ENCODE data around the gene NTRK2. TPM values are rescaled to one million over a fixed set of nuclear protein-coding genes. Genes with fewer than 3 reads are reported as not detected.
A peak's percentile ranks its signal among the peaks of the same experiment; 100 is the strongest.

The NTRK2 gene
- total RNA-seq, 2 donors from 2014 or later = 11.9 to 30.1 TPM

GRCh38 chr9:84781931-84782866 is 112.7 kb downstream of the NTRK2 start:
- peak; percentile 59 for DNase-seq (ENCODE audit: low spot score)
- H3K4me1 ChIP-seq = no peaks in the 10 kb centered on the region
- TF ChIP-seq, protein P1, sequence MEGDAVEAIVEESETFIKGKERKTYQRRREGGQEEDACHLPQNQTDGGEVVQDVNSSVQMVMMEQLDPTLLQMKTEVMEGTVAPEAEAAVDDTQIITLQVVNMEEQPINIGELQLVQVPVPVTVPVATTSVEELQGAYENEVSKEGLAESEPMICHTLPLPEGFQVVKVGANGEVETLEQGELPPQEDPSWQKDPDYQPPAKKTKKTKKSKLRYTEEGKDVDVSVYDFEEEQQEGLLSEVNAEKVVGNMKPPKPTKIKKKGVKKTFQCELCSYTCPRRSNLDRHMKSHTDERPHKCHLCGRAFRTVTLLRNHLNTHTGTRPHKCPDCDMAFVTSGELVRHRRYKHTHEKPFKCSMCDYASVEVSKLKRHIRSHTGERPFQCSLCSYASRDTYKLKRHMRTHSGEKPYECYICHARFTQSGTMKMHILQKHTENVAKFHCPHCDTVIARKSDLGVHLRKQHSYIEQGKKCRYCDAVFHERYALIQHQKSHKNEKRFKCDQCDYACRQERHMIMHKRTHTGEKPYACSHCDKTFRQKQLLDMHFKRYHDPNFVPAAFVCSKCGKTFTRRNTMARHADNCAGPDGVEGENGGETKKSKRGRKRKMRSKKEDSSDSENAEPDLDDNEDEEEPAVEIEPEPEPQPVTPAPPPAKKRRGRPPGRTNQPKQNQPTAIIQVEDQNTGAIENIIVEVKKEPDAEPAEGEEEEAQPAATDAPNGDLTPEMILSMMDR (IDR thresholded peaks at IDR 0.05) = no peak
- H3K36me3 ChIP-seq = no peaks in the 10 kb centered on the region
- H3K4me3 ChIP-seq = peak overlapping the region in 1 of 2 donors; percentile 19
- H3K27me3 ChIP-seq = no peaks in the 10 kb centered on the region
- peak overlapping the region in 1 of 2 donors; percentile 0 for H3K27ac ChIP-seq
- no peaks in the 10 kb centered on the region for H3K9me3 ChIP-seq

DNA sequence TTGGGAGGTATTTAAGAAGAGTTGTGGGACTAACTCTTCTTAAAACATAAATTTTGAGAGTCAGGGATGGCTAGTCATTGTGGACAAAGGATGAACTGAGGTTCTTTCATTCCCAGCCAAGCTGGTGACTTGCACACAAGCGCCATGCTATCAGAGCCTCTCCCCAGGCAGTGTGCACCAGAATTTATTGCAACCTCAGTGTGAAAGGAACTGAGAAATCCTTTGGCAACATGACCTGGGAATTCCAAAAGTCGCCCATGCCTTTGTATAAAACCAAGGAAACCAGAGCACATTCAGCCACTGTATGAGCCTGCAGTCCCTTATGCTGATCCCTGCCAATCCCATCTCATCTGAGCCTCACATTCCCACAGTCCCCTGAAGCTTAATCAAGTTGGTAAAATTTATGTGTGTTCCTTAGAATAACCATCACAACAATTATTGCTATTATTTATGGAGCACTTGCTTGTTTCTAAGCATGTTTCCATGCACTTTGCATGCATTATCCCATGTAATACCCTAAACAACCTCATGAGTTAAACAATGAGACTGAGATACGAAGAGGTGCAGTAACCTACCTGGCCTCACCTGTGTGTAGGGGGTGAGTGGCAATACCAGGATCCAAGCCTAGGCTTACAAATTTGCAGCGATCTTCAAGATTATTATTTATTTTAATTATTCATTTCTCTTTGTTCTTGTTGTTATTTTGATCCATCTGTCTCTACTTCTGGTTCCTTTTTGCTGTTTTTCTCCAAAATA is 116.4 kb downstream of the NTRK2 start:
- DNase-seq (ENCODE audit: low spot score) = no peak
- TF ChIP-seq, protein P1 (IDR thresholded peaks at IDR 0.05) = no peak
- H3K27me3 ChIP-seq = no peaks in the 10 kb centered on the region
- H3K4me1 ChIP-seq = no peaks in the 10 kb centered on the region
- H3K4me3 ChIP-seq = no peak overlapping the region
- no peaks in the 10 kb centered on the region for H3K9me3 ChIP-seq
- H3K36me3 ChIP-seq = no peaks in the 10 kb centered on the region
- no peak overlapping the region for H3K27ac ChIP-seq

DNA sequence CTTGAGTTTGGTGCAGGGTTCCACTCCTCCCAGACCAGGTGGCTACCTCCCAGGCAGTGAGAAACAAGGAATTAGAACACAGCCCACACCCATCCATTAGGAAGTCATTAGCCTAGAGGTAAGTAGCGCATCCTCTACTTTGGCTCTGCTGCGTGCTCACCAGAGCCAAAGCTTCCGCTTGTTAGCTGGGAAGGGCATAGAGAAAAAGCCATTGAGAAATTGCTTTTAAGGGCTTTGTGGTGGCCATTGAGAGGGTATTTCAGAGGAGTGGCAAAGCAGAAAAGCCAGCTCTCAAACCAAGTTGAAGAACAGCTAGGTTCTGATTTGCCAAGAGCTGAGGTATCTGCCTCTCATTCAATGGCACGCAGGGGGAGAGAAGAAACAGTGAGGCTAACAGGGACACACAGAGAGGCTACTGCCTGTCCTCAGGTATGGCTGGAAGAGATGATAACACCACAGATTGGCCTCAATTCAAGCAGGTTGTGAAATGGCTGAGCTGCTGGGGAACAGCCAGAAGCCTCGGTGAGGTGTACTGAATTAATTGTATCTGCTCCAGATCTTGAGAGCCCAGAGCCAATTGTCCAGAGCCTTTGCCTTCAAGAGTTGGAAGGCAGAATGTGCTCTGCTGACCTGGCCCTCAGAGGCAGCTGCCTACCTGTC is 119.4 kb downstream of the NTRK2 start:
- no peaks in the 10 kb centered on the region for H3K27me3 ChIP-seq
- TF ChIP-seq, protein P1 (IDR thresholded peaks at IDR 0.05) = no peak
- no peaks in the 10 kb centered on the region for H3K36me3 ChIP-seq
- H3K27ac ChIP-seq = no peak overlapping the region
- no peaks in the 10 kb centered on the region for H3K4me1 ChIP-seq
- no peaks in the 10 kb centered on the region for H3K9me3 ChIP-seq
- no peak overlapping the region for H3K4me3 ChIP-seq
- no peak for DNase-seq (ENCODE audit: low spot score)

- H3K4me3 ChIP-seq = no peak overlapping the region
- H3K36me3 ChIP-seq = no peaks in the 10 kb centered on the region
- no peaks in the 10 kb centered on the region for H3K9me3 ChIP-seq
- TF ChIP-seq, protein P1 (IDR thresholded peaks at IDR 0.05) = no peak
- no peaks in the 10 kb centered on the region for H3K4me1 ChIP-seq
- no peak for DNase-seq (ENCODE audit: low spot score)
- H3K27me3 ChIP-seq = no peaks in the 10 kb centered on the region
- H3K27ac ChIP-seq = no peak overlapping the region
These were observed 119.9 kb downstream of the NTRK2 start for GRCh38 chr9:84789463-84789830.

DNA sequence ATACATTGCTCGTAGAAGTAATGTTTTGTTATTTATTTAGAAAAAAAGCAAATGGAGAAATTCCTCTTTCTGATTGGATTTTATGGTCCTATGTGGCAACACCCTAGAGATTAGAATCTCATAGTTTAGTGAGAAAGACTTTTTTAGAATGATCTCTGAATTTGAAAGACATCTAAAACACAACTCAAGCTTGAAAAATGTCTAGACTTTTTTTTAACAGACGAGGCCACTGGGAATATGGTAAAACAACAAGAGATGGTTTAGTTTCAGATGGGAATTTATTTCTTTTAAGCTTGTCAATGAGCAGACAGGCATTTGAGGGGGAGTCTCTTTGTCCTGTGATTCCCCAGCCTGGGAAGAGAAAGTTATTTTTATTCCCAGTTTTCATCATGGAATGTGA is 122.1 kb downstream of the NTRK2 start:
- DNase-seq (ENCODE audit: low spot score) = no peak
- Histone ChIP-seq H3K36me3 (no peaks in the 10 kb centered on the region), H3K27me3 (no peaks in the 10 kb centered on the region), H3K4me3 (no peak overlapping the region), H3K4me1 (no peaks in the 10 kb centered on the region), H3K9me3 (no peaks in the 10 kb centered on the region), H3K27ac (no peak overlapping the region)
- TF ChIP-seq, protein P1 (IDR thresholded peaks at IDR 0.05) = no peak
